ENCODE measurements around the gene PHKG2. TPM values are rescaled to one million over a fixed set of nuclear protein-coding genes. Genes with fewer than 3 reads are reported as not detected.
"Not testable (repeated sequence)": the region's sequence is repeated elsewhere in the genome, so short reads cannot be mapped to it uniquely, and the experiment has no call there.

Gene PHKG2, protein sequence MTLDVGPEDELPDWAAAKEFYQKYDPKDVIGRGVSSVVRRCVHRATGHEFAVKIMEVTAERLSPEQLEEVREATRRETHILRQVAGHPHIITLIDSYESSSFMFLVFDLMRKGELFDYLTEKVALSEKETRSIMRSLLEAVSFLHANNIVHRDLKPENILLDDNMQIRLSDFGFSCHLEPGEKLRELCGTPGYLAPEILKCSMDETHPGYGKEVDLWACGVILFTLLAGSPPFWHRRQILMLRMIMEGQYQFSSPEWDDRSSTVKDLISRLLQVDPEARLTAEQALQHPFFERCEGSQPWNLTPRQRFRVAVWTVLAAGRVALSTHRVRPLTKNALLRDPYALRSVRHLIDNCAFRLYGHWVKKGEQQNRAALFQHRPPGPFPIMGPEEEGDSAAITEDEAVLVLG
- 10 to 100 TPM; 15.8 to 20.8 TPM for total RNA-seq
- 10 to 100 TPM; 12.3 to 36.0 TPM for polyA plus RNA-seq
- long read RNA-seq, donor 1, full-length matches to known transcripts = 24 of 43 reads
- long read RNA-seq, donor 1, partial matches to known transcripts = 7 of 43 reads
- long read RNA-seq, donor 1, other reads (novel, unspliced or antisense) = 12 of 43 reads
- long read RNA-seq, donor 2, full-length matches to known transcripts = 5 of 10 reads
- long read RNA-seq, donor 2, partial matches to known transcripts = 0 of 10 reads
- long read RNA-seq, donor 2, other reads (novel, unspliced or antisense) = 5 of 10 reads

DNA sequence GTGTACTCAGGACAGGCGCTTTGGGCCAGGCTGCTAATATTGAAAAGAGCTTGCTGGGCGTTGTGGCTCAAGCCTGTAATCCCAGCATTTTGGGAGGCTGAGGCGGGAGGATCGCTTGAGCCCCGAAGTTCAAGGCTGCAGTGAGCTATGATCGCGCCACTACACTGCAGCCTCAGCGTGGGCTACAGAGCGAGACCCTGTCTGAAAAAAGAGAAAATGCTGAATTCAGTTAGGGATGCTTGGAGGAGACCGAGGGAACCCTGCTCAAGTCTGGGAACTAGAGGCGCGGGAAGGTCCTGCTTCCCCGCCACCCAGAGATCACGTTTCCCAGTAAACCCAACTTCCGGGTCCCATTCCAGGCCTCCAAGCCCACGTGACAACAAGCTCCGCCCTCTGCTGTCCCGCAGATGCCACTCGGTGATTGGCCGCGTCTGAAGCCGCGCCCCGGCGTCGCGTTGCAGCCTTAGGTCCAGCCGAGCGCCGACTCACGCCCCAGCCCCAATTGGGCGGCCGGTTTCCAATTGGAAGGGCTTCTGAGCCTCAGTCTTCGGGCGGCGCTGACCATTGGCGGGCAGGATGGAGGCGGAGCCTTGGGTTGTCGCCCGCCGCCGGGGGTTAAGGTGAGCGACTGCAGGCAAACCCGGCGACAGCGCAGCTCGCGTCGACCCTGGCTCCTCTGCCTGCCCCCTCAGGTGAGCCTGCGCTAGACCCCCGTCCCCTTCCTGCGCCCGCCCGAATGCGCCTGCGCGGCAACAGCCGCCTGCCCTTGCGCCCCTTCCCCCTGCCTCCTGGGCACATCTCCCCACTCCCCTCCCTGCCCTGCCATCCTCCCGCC lies at the start of gene PHKG2:
Gene PHKG2, plus strand, starts transcription at position 627 of the 835 bp plus-strand sequence. CDS start 396 bp downstream, outside the sequence.
- ATAC-seq (ENCODE audit: low FRiP score) (peak; percentile 99), DNase-seq (peak; percentile 100)
- H3K36me3 ChIP-seq (ENCODE audit: control insufficient read depth in 1 of 2, insufficient read depth in 2 of 2, low read length in 1 of 2) = peaks cover 0 to 2% of the 10 kb centered on the region in 2 donors
- H3K4me3 ChIP-seq (ENCODE audit: low read length in 2 of 2) = peak within 1 kb of the TSS; percentile 52 to 79
- H3K4me1 ChIP-seq (ENCODE audit: control insufficient read depth in 1 of 2, insufficient read depth in 2 of 2, low read length in 2 of 2) = no peaks in the 10 kb centered on the region
- intact Hi-C loops (cut with DNase I) = no loop called here
- WGBS, 2 donors = 2 to 3% methylated on average over 57 to 60 of the region's 60 CpGs
- no peaks in the 10 kb centered on the region for H3K27me3 ChIP-seq (ENCODE audit: control insufficient read depth in 1 of 2, insufficient read depth in 2 of 2, low read length in 1 of 2)
- peak within 1 kb of the TSS in 1 of 2 donors; percentile 84 for H3K27ac ChIP-seq (ENCODE audit: low read depth in 1 of 2, low read length in 2 of 2)
- H3K9me3 ChIP-seq (ENCODE audit: control insufficient read depth, low read length) = no peaks in the 10 kb centered on the region

- H3K27me3 ChIP-seq (ENCODE audit: control insufficient read depth in 1 of 2, insufficient read depth in 2 of 2, low read length in 1 of 2) = no peaks in the 10 kb centered on the region
Observed at GRCh38 chr16:30698816-30699614, 49.2 kb upstream of the PHKG2 start, which contains the start of gene SRCAP. SRCAP (plus strand) TSS chr16:30699171; CDS start chr16:30700825, 1,654 bp downstream.

DNA sequence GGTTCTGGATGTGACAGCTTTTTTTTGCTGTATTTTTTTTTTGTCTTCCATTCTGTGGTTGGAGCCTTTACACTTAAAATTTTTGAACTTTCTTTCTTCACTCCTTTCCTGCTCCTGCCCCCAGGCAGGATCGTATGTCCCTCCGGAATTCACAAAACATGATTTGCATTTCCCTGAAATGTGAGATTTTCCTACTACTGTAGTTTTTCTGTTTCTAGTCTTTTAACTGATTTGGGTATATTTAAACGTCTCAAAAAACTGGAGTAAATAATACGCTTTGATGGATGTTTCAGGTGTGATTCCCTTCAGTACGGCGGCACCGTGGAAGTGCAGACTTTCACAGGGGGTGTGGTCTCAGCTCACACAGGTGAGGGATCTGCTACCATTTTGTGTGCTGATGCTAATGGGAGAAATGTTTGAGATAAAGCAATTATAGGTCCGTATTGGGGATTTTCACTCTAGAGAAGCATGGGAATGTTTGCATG lies 48.6 kb upstream of the PHKG2 start:
- H3K4me3 ChIP-seq (ENCODE audit: low read length in 2 of 2) = peak overlapping the region; percentile 80 to 87
- H3K27ac ChIP-seq (ENCODE audit: low read depth in 1 of 2, low read length in 2 of 2) = peak overlapping the region in 1 of 2 donors; percentile 75
- intact Hi-C loops (cut with DNase I) = loop anchor here (2.0 to 5.0 kb wide), 2 partner anchors 41 to 43 kb away; partner anchors contain the start of gene FBRS (in 1 of the 2)
- H3K27me3 ChIP-seq (ENCODE audit: control insufficient read depth in 1 of 2, insufficient read depth in 2 of 2, low read length in 1 of 2) = no peaks in the 10 kb centered on the region
- H3K36me3 ChIP-seq (ENCODE audit: control insufficient read depth in 1 of 2, insufficient read depth in 2 of 2, low read length in 1 of 2) = peaks cover 2 to 6% of the 10 kb centered on the region in 2 donors
- WGBS, 2 donors = 42 to 47% methylated on average over 8 of the region's 8 CpGs
- no peak for ATAC-seq (ENCODE audit: low FRiP score)
- no peak for DNase-seq
- no peaks in the 10 kb centered on the region for H3K9me3 ChIP-seq (ENCODE audit: control insufficient read depth, low read length)
- H3K4me1 ChIP-seq (ENCODE audit: control insufficient read depth in 1 of 2, insufficient read depth in 2 of 2, low read length in 2 of 2) = peaks cover 0 to 2% of the 10 kb centered on the region in 2 donors

More at GRCh38 chr16:30698816-30699614, 49.2 kb upstream of the PHKG2 start, which contains the start of gene SRCAP:
- peak within 1 kb of the TSS; percentile 85 to 90 for H3K27ac ChIP-seq (ENCODE audit: low read depth in 1 of 2, low read length in 2 of 2)
- H3K4me3 ChIP-seq (ENCODE audit: low read length in 2 of 2) = peak within 1 kb of the TSS; percentile 80 to 87
- peaks cover 0 to 2% of the 10 kb centered on the region in 2 donors for H3K4me1 ChIP-seq (ENCODE audit: control insufficient read depth in 1 of 2, insufficient read depth in 2 of 2, low read length in 2 of 2)
- DNase-seq (peak; percentile 92 to 96), ATAC-seq (ENCODE audit: low FRiP score) (peak; percentile 87)
- peaks cover 2 to 4% of the 10 kb centered on the region in 2 donors for H3K36me3 ChIP-seq (ENCODE audit: control insufficient read depth in 1 of 2, insufficient read depth in 2 of 2, low read length in 1 of 2)
- intact Hi-C loops (cut with DNase I) = loop anchor here in 1 of 2 donors (2.0 to 5.0 kb wide), 2 partner anchors 40 to 43 kb away; partner anchors contain the start of gene FBRS
- no peaks in the 10 kb centered on the region for H3K9me3 ChIP-seq (ENCODE audit: control insufficient read depth, low read length)
- WGBS, 2 donors = 1 to 2% methylated on average over 36 to 57 of the region's 57 CpGs

DNA sequence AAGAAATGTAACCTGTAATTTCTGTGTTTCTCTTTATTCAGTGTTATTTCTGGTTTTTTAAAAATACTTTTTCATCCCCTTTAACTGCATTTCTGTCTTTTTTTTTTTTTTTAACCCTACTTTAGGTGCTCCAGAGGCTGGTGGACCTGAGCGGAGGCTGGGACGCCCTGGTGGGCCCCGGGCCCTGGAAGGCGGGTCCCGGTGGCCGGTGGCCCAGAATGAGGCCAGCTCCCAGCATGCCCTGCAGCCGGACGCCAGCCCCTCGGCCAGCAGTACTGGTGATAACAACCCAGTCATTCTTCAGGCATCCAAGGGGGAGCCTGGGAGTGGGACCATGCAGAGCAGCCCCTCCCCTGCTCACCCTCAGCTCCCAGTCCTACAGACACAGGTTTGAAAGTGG lies 47.7 kb upstream of the PHKG2 start:
- H3K9me3 ChIP-seq (ENCODE audit: control insufficient read depth, low read length) = no peaks in the 10 kb centered on the region
- H3K4me3 ChIP-seq (ENCODE audit: low read length in 2 of 2) = no peak overlapping the region
- H3K4me1 ChIP-seq (ENCODE audit: control insufficient read depth in 1 of 2, insufficient read depth in 2 of 2, low read length in 2 of 2) = peaks cover 0 to 2% of the 10 kb centered on the region in 2 donors
- no peak overlapping the region for H3K27ac ChIP-seq (ENCODE audit: low read depth in 1 of 2, low read length in 2 of 2)
- 5 to 10% methylated on average over 9 of the region's 9 CpGs for WGBS, 2 donors
- no peaks in the 10 kb centered on the region for H3K27me3 ChIP-seq (ENCODE audit: control insufficient read depth in 1 of 2, insufficient read depth in 2 of 2, low read length in 1 of 2)
- intact Hi-C loops (cut with DNase I) = loop anchor here in 1 of 2 donors (5.0 kb wide), 1 partner anchor 42 kb away; a partner anchor contains a TSS
- no peak for ATAC-seq (ENCODE audit: low FRiP score)
- H3K36me3 ChIP-seq (ENCODE audit: control insufficient read depth in 1 of 2, insufficient read depth in 2 of 2, low read length in 1 of 2) = peaks cover 2 to 6% of the 10 kb centered on the region in 2 donors
- no peak for DNase-seq

GRCh38 chr16:30700971-30701370 lies 47.3 kb upstream of the PHKG2 start:
- DNase-seq (no peak), ATAC-seq (ENCODE audit: low FRiP score) (no peak)
- Histone ChIP-seq H3K27me3 (ENCODE audit: control insufficient read depth in 1 of 2, insufficient read depth in 2 of 2, low read length in 1 of 2) (no peaks in the 10 kb centered on the region), H3K4me1 (ENCODE audit: control insufficient read depth in 1 of 2, insufficient read depth in 2 of 2, low read length in 2 of 2) (peaks cover 0 to 2% of the 10 kb centered on the region in 2 donors), H3K36me3 (ENCODE audit: control insufficient read depth in 1 of 2, insufficient read depth in 2 of 2, low read length in 1 of 2) (peaks cover 2 to 6% of the 10 kb centered on the region in 2 donors), H3K4me3 (ENCODE audit: low read length in 2 of 2) (no peak overlapping the region), H3K27ac (ENCODE audit: low read depth in 1 of 2, low read length in 2 of 2) (no peak overlapping the region), H3K9me3 (ENCODE audit: control insufficient read depth, low read length) (no peaks in the 10 kb centered on the region)
- WGBS, 2 donors = 76 to 82% methylated on average over 5 of the region's 5 CpGs
- intact Hi-C loops (cut with DNase I) = loop anchor here in 1 of 2 donors (5.0 kb wide), 1 partner anchor 41 kb away; a partner anchor contains a TSS

GRCh38 chr16:30703071-30703470 lies 45.2 kb upstream of the PHKG2 start:
- not testable (repeated sequence) for H3K4me3 ChIP-seq (ENCODE audit: low read length in 2 of 2); H3K9me3 ChIP-seq (ENCODE audit: control insufficient read depth, low read length); H3K27ac ChIP-seq (ENCODE audit: low read depth in 1 of 2, low read length in 2 of 2); DNase-seq; ATAC-seq (ENCODE audit: low FRiP score); H3K36me3 ChIP-seq (ENCODE audit: control insufficient read depth in 1 of 2, insufficient read depth in 2 of 2, low read length in 1 of 2); H3K27me3 ChIP-seq (ENCODE audit: control insufficient read depth in 1 of 2, insufficient read depth in 2 of 2, low read length in 1 of 2); H3K4me1 ChIP-seq (ENCODE audit: control insufficient read depth in 1 of 2, insufficient read depth in 2 of 2, low read length in 2 of 2)
- intact Hi-C loops (cut with DNase I) = loop anchor here in 1 of 2 donors (5.0 kb wide), 1 partner anchor 39 kb away; a partner anchor contains a TSS
- WGBS, 2 donors = 89 to 92% methylated on average over 12 of the region's 12 CpGs

DNA sequence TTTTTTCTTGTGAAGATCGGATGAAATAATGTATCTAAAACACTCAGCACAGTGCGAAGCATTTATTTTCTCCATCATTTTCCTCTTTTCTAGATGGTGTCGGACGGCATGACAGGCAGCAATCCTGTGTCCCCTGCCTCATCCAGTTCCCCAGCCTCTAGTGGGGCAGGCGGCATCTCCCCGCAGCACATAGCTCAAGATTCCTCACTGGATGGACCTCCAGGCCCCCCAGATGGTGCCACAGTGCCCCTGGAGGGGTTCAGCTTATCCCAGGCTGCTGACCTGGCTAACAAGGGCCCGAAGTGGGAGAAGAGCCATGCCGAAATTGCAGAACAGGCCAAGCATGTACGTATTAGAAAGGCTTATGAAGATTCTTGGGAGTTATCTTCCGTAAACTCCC lies 44.3 kb upstream of the PHKG2 start:
- Histone ChIP-seq H3K27ac (ENCODE audit: low read depth in 1 of 2, low read length in 2 of 2) (no peak overlapping the region), H3K27me3 (ENCODE audit: control insufficient read depth in 1 of 2, insufficient read depth in 2 of 2, low read length in 1 of 2) (no peaks in the 10 kb centered on the region), H3K4me1 (ENCODE audit: control insufficient read depth in 1 of 2, insufficient read depth in 2 of 2, low read length in 2 of 2) (peaks cover 0 to 2% of the 10 kb centered on the region in 2 donors), H3K36me3 (ENCODE audit: control insufficient read depth in 1 of 2, insufficient read depth in 2 of 2, low read length in 1 of 2) (peaks cover 5 to 9% of the 10 kb centered on the region in 2 donors), H3K9me3 (ENCODE audit: control insufficient read depth, low read length) (no peaks in the 10 kb centered on the region), H3K4me3 (ENCODE audit: low read length in 2 of 2) (no peak overlapping the region)
- ATAC-seq (ENCODE audit: low FRiP score) (no peak), DNase-seq (peak in 1 of 2 donors; percentile 20)
- intact Hi-C loops (cut with DNase I) = loop anchor here in 1 of 2 donors (5.0 kb wide), 1 partner anchor 38 kb away; a partner anchor contains a TSS
- 90 to 93% methylated on average over 10 of the region's 10 CpGs for WGBS, 2 donors

Measured in aorta (tissue), 5 donors.